ENCODE results near the gene TUB.

Gene TUB

DNA sequence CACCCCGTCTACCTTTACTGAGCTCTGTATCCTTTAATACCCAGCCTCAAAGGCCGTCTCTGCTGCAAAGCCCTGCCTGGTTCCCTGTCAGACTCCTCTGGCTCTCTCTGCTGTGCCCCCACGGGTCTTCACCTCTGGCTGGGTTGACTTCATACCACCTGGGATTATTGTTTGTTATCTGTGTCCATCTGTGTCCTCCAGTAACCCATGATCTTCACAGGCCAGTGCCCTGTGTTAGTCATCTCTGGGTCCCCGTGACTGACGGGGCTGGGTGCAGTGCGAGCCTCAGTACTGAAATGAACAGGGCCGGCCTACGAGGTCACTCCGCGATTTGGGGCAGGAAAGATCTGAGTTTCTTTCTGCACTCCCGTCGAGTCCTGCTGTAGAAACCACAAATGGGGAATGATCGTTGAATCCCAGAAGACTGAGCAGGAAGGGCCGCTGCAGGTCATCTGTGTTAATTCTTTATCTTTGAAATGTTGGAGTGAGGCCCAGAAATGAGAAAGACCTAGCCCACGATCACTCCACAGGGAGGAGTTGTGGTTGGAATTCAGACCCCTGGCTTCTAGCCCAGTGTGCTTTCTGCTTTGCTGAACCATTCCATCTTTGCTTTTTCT lies 12.3 kb upstream of the TUB start:
- Histone ChIP-seq H3K4me2 (ENCODE audit: low read length) (peak overlapping the region; percentile 34), H3K27me3 (ENCODE audit: control insufficient read depth, insufficient read depth, low read length) (no peaks in the 10 kb centered on the region), H3K9me3 (ENCODE audit: control insufficient read depth, low read length) (no peaks in the 10 kb centered on the region), H3K27ac (peak overlapping the region; percentile 95), H3K79me2 (no peaks in the 10 kb centered on the region), H3K9ac (no peak overlapping the region), H2AFZ (peak overlapping the region; percentile 33), H3K36me3 (ENCODE audit: control insufficient read depth, insufficient read depth, low read length) (no peaks in the 10 kb centered on the region), H3K4me1 (peaks cover 40% of the 10 kb centered on the region), H3K4me3 (ENCODE audit: low read depth, low read length) (peak overlapping the region; percentile 36)
- TF ChIP-seq, protein P1, sequence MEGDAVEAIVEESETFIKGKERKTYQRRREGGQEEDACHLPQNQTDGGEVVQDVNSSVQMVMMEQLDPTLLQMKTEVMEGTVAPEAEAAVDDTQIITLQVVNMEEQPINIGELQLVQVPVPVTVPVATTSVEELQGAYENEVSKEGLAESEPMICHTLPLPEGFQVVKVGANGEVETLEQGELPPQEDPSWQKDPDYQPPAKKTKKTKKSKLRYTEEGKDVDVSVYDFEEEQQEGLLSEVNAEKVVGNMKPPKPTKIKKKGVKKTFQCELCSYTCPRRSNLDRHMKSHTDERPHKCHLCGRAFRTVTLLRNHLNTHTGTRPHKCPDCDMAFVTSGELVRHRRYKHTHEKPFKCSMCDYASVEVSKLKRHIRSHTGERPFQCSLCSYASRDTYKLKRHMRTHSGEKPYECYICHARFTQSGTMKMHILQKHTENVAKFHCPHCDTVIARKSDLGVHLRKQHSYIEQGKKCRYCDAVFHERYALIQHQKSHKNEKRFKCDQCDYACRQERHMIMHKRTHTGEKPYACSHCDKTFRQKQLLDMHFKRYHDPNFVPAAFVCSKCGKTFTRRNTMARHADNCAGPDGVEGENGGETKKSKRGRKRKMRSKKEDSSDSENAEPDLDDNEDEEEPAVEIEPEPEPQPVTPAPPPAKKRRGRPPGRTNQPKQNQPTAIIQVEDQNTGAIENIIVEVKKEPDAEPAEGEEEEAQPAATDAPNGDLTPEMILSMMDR (IDR thresholded peaks at IDR 0.05) = no peak

DNA sequence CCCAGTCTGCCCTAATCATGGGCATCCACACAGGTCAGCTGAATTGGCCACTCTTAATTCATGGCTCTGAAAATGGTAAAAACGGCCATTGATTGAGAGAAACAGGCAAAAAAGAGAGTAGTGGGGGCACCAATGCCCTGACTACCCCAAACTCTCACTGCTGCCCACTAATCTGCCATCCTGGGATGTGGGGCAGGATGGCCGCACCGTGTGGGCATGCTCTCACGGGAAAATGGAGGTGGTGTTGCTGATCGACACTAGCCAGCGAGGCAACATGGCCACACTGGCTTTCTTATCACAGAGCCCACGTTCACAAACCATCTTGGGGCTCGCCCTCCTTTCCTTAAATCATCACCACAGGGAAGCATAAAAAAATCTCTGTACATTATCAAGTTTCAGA lies 11.2 kb upstream of the TUB start:
- Histone ChIP-seq H3K27ac (peak overlapping the region; percentile 95), H3K79me2 (no peaks in the 10 kb centered on the region), H3K4me1 (peaks cover 40% of the 10 kb centered on the region), H3K9me3 (ENCODE audit: control insufficient read depth, low read length) (no peaks in the 10 kb centered on the region), H3K9ac (no peak overlapping the region), H2AFZ (no peak overlapping the region), H3K4me2 (ENCODE audit: low read length) (peak overlapping the region; percentile 34), H3K4me3 (ENCODE audit: low read depth, low read length) (peak overlapping the region; percentile 9), H3K36me3 (ENCODE audit: control insufficient read depth, insufficient read depth, low read length) (no peaks in the 10 kb centered on the region), H3K27me3 (ENCODE audit: control insufficient read depth, insufficient read depth, low read length) (no peaks in the 10 kb centered on the region)
- TF ChIP-seq, protein P1 (IDR thresholded peaks at IDR 0.05) = no peak

DNA sequence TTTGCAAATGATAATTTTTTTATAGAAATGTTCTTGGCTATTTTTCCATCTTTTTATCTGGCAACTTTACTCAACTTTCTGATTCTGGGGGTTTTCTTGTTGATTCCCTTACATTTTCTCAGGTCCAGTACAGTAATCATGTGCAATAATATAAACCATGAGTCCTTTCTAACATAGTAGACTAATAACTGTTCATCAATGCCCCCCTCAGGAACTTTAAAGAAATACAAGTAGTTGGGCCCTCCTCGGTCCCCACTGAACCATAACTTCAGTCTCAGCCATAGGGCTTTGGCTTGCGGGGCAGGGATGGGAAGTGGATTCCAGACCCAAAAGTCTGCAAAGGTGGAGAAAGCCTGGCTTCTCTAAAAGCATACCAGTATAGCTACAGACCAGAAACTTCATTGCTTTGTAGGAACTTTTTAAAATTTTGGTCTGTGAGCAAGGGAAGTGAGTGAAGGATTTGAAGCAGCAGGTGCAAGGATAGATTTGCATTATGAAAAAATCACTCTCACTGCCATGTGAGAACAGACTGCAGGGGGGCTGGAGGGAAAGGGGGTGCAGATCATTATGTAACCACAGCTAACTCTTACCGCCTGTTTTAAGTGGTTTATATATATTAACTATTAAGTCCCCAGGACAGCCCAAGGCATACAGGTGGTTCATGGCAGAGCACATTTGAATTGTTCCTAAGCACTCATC lies 10.4 kb upstream of the TUB start:
- peaks cover 38% of the 10 kb centered on the region for H3K4me1 ChIP-seq

GRCh38 chr11:8071616-8072581 lies 9.1 kb upstream of the TUB start:
- H3K9me3 ChIP-seq (ENCODE audit: control insufficient read depth, low read length) = no peaks in the 10 kb centered on the region
- no peak overlapping the region for H3K9ac ChIP-seq
- TF ChIP-seq, protein P1 (IDR thresholded peaks at IDR 0.05) = no peak

More for the DNA sequence above, 10.4 kb upstream of the TUB start:
- Histone ChIP-seq H3K27ac (peak overlapping the region; percentile 95), H3K27me3 (ENCODE audit: control insufficient read depth, insufficient read depth, low read length) (no peaks in the 10 kb centered on the region), H3K4me3 (ENCODE audit: low read depth, low read length) (no peak overlapping the region), H3K4me2 (ENCODE audit: low read length) (no peak overlapping the region), H3K36me3 (ENCODE audit: control insufficient read depth, insufficient read depth, low read length) (no peaks in the 10 kb centered on the region), H3K9me3 (ENCODE audit: control insufficient read depth, low read length) (no peaks in the 10 kb centered on the region), H2AFZ (no peak overlapping the region), H3K79me2 (no peaks in the 10 kb centered on the region), H3K9ac (no peak overlapping the region)
- TF ChIP-seq, protein P1 (IDR thresholded peaks at IDR 0.05) = peak; percentile 38

More at GRCh38 chr11:8071616-8072581, 9.1 kb upstream of the TUB start:
- no peaks in the 10 kb centered on the region for H3K27me3 ChIP-seq (ENCODE audit: control insufficient read depth, insufficient read depth, low read length)
- no peak overlapping the region for H3K4me3 ChIP-seq (ENCODE audit: low read depth, low read length)
- H3K4me1 ChIP-seq = peaks cover 29% of the 10 kb centered on the region
- H3K27ac ChIP-seq = no peak overlapping the region
- H3K79me2 ChIP-seq = no peaks in the 10 kb centered on the region
- H3K4me2 ChIP-seq (ENCODE audit: low read length) = no peak overlapping the region
- no peak overlapping the region for H2AFZ ChIP-seq
- H3K36me3 ChIP-seq (ENCODE audit: control insufficient read depth, insufficient read depth, low read length) = no peaks in the 10 kb centered on the region

All from parathyroid adenoma (tissue), 2 donors.